NCI-H526 treated with DMSO at 0.1 percent for 48 hours (cell line): ENCODE results near the gene TBX1.

ENCODE experiments used
- DNase-seq: peaks from one replicate; lab custom pipeline; 2025; lab: John Stamatoyannopoulos, UW

The TBX1 gene

GRCh38 chr22:19800306-19800705 lies 39.7 kb downstream of the TBX1 start:
- DNase-seq = no peak

- DNase-seq = no peak
Observed at GRCh38 chr22:19800761-19801244, 40.2 kb downstream of the TBX1 start.

- DNase-seq = no peak
Observed at GRCh38 chr22:19801340-19802000, 40.9 kb downstream of the TBX1 start.

- DNase-seq = no peak
Observed at GRCh38 chr22:19802001-19802893, 41.7 kb downstream of the TBX1 start.

- no peak for DNase-seq
Observed at GRCh38 chr22:19802894-19803735, 42.5 kb downstream of the TBX1 start.

- DNase-seq = no peak
Observed at GRCh38 chr22:19803736-19804267, 43.2 kb downstream of the TBX1 start.

GRCh38 chr22:19805821-19806212 lies 45.2 kb downstream of the TBX1 start:
- no peak for DNase-seq

GRCh38 chr22:19806213-19807160 lies 45.9 kb downstream of the TBX1 start:
- DNase-seq = no peak

GRCh38 chr22:19807161-19807913 lies 46.8 kb downstream of the TBX1 start:
- no peak for DNase-seq

- no peak for DNase-seq
Observed at GRCh38 chr22:19807914-19808872, 47.6 kb downstream of the TBX1 start.

- no peak for DNase-seq
Observed at GRCh38 chr22:19808873-19809478, 48.4 kb downstream of the TBX1 start.

GRCh38 chr22:19809741-19810140 lies 49.2 kb downstream of the TBX1 start:
- DNase-seq = no peak

- no peak for DNase-seq
Observed at GRCh38 chr22:19810381-19811201, 50.0 kb downstream of the TBX1 start.

- no peak for DNase-seq
Observed at GRCh38 chr22:19811211-19811621, 50.6 kb downstream of the TBX1 start.

GRCh38 chr22:19811811-19812771 lies 51.5 kb downstream of the TBX1 start:
- no peak for DNase-seq

- DNase-seq = no peak
Observed at GRCh38 chr22:19812910-19813309, 52.3 kb downstream of the TBX1 start.
